ENCODE data around the gene PPM1H. TPM values are rescaled to one million over a fixed set of nuclear protein-coding genes. Genes with fewer than 3 reads are reported as not detected.

Gene PPM1H
- polyA plus RNA-seq, 1 of the 3 experiments (the other 2 are of a cell fraction): 0.13 TPM

- Histone ChIP-seq H3F3A (replicated peaks; ENCODE audit: insufficient read depth) (peaks cover 43% of the 10 kb centered on the region), H3K4me2 (peak overlapping the region; percentile 8; the same call in 1 of the 2 replicates), H4K20me1 (ENCODE audit: insufficient read depth) (no peaks in the 10 kb centered on the region), H3K79me2 (ENCODE audit: insufficient read depth) (no peaks in the 10 kb centered on the region), H3K27ac (ENCODE audit: low read depth in 2 of 2, low read length in 1 of 2) (peak overlapping the region in 1 of 2 experiments; percentile 90; a peak in 1 of 4 replicates), H3K9ac (no peak overlapping the region), H2AFZ (ENCODE audit: low read depth) (no peak overlapping the region), H3K9me3 (no peaks in the 10 kb centered on the region), H3K4me3 (ENCODE audit: low read depth in 2 of 2, low read length in 1 of 2) (no peak overlapping the region), H3K27me3 (ENCODE audit: insufficient read depth) (no peaks in the 10 kb centered on the region), H3K9me2 (no peaks in the 10 kb centered on the region), H3K4me1 (ENCODE audit: control insufficient read depth in 1 of 2, insufficient read depth in 2 of 2, low read depth in 1 of 2, low read length in 1 of 2) (peaks cover 12 to 46% of the 10 kb centered on the region in 2 experiments; a peak in 3 of 4 replicates), H3K36me3 (replicated peaks in 1 of 2; ENCODE audit: control insufficient read depth in 1 of 2, insufficient read depth in 2 of 2, low read length in 1 of 2) (no peaks in the 10 kb centered on the region)
- 96% methylated on average over 5 of the region's 5 CpGs for WGBS (ENCODE audit: low lambda C conversion rate)
- DNase-seq: no peak
- TF ChIP-seq CHD2 (IDR thresholded peaks at IDR 0.05; ENCODE audit: low read length, partially characterized antibody): no peak
- TF ChIP-seq REST (IDR thresholded peaks at IDR 0.05; ENCODE audit: low read depth, low read length): peak; percentile 16; the same call in 1 of the 2 replicates
- ChIA-PET CTCF (interaction anchor here (1.2 kb wide), 1 partner anchor 11 kb away, joined by 4 read pairs; no protein-coding TSS in a partner anchor), POLR2A (no interaction called here)
Observed at GRCh38 chr12:62700091-62700880, 234.7 kb downstream of the PPM1H start.

GRCh38 chr12:62698701-62699101 is 236.2 kb downstream of the PPM1H start:
- Histone ChIP-seq H3K4me3 (ENCODE audit: low read depth in 2 of 2, low read length in 1 of 2) (no peak overlapping the region), H2AFZ (ENCODE audit: low read depth) (peak overlapping the region; percentile 61; the same call in 1 of the 2 replicates), H3F3A (replicated peaks; ENCODE audit: insufficient read depth) (peaks cover 30% of the 10 kb centered on the region), H3K36me3 (replicated peaks in 1 of 2; ENCODE audit: control insufficient read depth in 1 of 2, insufficient read depth in 2 of 2, low read length in 1 of 2) (no peaks in the 10 kb centered on the region), H4K20me1 (ENCODE audit: insufficient read depth) (no peaks in the 10 kb centered on the region), H3K9me2 (no peaks in the 10 kb centered on the region), H3K79me2 (ENCODE audit: insufficient read depth) (no peaks in the 10 kb centered on the region), H3K9me3 (no peaks in the 10 kb centered on the region), H3K27me3 (ENCODE audit: insufficient read depth) (no peaks in the 10 kb centered on the region), H3K27ac (ENCODE audit: low read depth in 2 of 2, low read length in 1 of 2) (peak overlapping the region in 1 of 2 experiments; percentile 90; a peak in 2 of 4 replicates), H3K4me1 (ENCODE audit: control insufficient read depth in 1 of 2, insufficient read depth in 2 of 2, low read depth in 1 of 2, low read length in 1 of 2) (peaks cover 17 to 43% of the 10 kb centered on the region in 2 experiments; a peak in 3 of 4 replicates), H3K9ac (no peak overlapping the region), H3K4me2 (no peak overlapping the region)
- ChIA-PET POLR2A (no interaction called here), CTCF (interaction anchor here (0.8 to 1.0 kb wide), 2 partner anchors 9 to 114 kb away, joined by 3 read pairs; no protein-coding TSS in a partner anchor)
- DNase-seq: no peak
- TF ChIP-seq FOSL2 (IDR thresholded peaks at IDR 0.05; ENCODE audit: borderline replicate concordance, low read depth) (no peak), NFIC (IDR thresholded peaks at IDR 0.05; ENCODE audit: borderline replicate concordance) (peak; percentile 60), PBX3 (IDR thresholded peaks at IDR 0.05) (peak; percentile 39), TCF12 (IDR thresholded peaks at IDR 0.05) (peak; percentile 25; the same call in 1 of the 2 replicates), JUND (IDR thresholded peaks at IDR 0.05) (peak; percentile 20; the same call in 1 of the 2 replicates)
